Suppressor macrophage treated with lipopolysaccharide for 1 hour (primary cell): Measurements from ENCODE around the gene VASH1.
"Not testable (repeated sequence)": the region's sequence is repeated elsewhere in the genome, so short reads cannot be mapped to it uniquely, and the experiment has no call there.

Source experiments
- DNase-seq, 3 donors: peaks; one replicate each; pipeline ENCODE4 v3.0.0-alpha.2; 2020 to 2022

The VASH1 gene

GRCh38 chr14:76761136-76761959, at the start of gene VASH1:
VASH1 (plus strand) TSS chr14:76761468; CDS start chr14:76762822, 1,354 bp downstream.
- peak; percentile 80 to 91 (median 87) for DNase-seq

- no peak for DNase-seq
Observed at GRCh38 chr14:76713121-76713520, 48.1 kb upstream of the VASH1 start.

GRCh38 chr14:76714470-76714869, 46.8 kb upstream of the VASH1 start:
- no peak for DNase-seq

- DNase-seq, result no peak
Observed at GRCh38 chr14:76715101-76715500, 46.2 kb upstream of the VASH1 start.

- DNase-seq, result peak; percentile 25 to 77 (median 63)
Observed at GRCh38 chr14:76715511-76716081, 45.7 kb upstream of the VASH1 start.

GRCh38 chr14:76716285-76716684, 45.0 kb upstream of the VASH1 start:
- DNase-seq, result no peak

- no peak for DNase-seq
Observed at GRCh38 chr14:76717508-76718290, 43.6 kb upstream of the VASH1 start.

- DNase-seq, result no peak
Observed at GRCh38 chr14:76718306-76719040, 42.8 kb upstream of the VASH1 start.

GRCh38 chr14:76719666-76720065, 41.6 kb upstream of the VASH1 start:
- DNase-seq, result no peak

GRCh38 chr14:76720382-76720813, 40.9 kb upstream of the VASH1 start:
- peak; percentile 46 to 54 (median 51) for DNase-seq

GRCh38 chr14:76721506-76721905, 39.8 kb upstream of the VASH1 start:
- not testable (repeated sequence) for DNase-seq

GRCh38 chr14:76724651-76725550, 36.4 kb upstream of the VASH1 start:
- DNase-seq, result peak; percentile 51 to 77 (median 52)

- DNase-seq, result no peak
Observed at GRCh38 chr14:76726551-76726970, 34.7 kb upstream of the VASH1 start.

GRCh38 chr14:76727384-76727783, 33.9 kb upstream of the VASH1 start:
- peak; percentile 40 to 54 (median 52) for DNase-seq

- DNase-seq, result no peak
Observed at GRCh38 chr14:76727901-76728300, 33.4 kb upstream of the VASH1 start.

GRCh38 chr14:76729258-76729657, 32.0 kb upstream of the VASH1 start:
- peak; percentile 71 to 92 (median 80) for DNase-seq

- DNase-seq, result peak; percentile 59 to 81 (median 65)
Observed at GRCh38 chr14:76729953-76730505, 31.2 kb upstream of the VASH1 start.

GRCh38 chr14:76734501-76734900, 26.8 kb upstream of the VASH1 start:
- DNase-seq, result not testable (repeated sequence)

- DNase-seq, result peak; percentile 32 to 72 (median 65)
Observed at GRCh38 chr14:76736514-76736913, 24.8 kb upstream of the VASH1 start.

- no peak for DNase-seq
Observed at GRCh38 chr14:76741074-76741473, 20.2 kb upstream of the VASH1 start.

GRCh38 chr14:76742185-76742584, 19.1 kb upstream of the VASH1 start:
- DNase-seq, result no peak
